CD8-positive, alpha-beta memory T cell (primary cell): ENCODE data around the gene ENPP1. TPM values are rescaled to one million over a fixed set of nuclear protein-coding genes. Genes with fewer than 3 reads are reported as not detected.
A peak's percentile ranks its signal among the peaks of the same experiment; 100 is the strongest.

ENCODE experiments used
- CTCF ChIA-PET: fragments of 350-600 bp; sonication (Branson Sonifier 250); formaldehyde crosslinking; loops from one replicate; lab custom pipeline; 2021; ENCODE audit warnings: antibody characterized with exemption; lab: Charles Lee
- POLR2A ChIA-PET: fragments of 350-600 bp; sonication (Branson Sonifier 250); formaldehyde crosslinking; loops from one replicate; lab custom pipeline; 2021; ENCODE audit warnings: antibody characterized with exemption; lab: Charles Lee
- DNase-seq, 5 donors: peaks; one replicate each; pipeline versions ENCODE4 v3.0.0 to v3.0.0-alpha.2; 2020 to 2022; ENCODE audit warnings: mixed read lengths in 1 of 5
- H3K27ac ChIP-seq: one replicate; pipeline ENCODE4 v1.7.0; 2013; ENCODE audit warnings: low read depth, mild to moderate bottlenecking, low read length, moderate library complexity
- H3K27me3 ChIP-seq: 2 replicates; pipeline ENCODE4 v1.7.0; 2013; ENCODE audit warnings: low read length, mild to moderate bottlenecking; ENCODE audit not compliant: insufficient read depth, poor library complexity, severe bottlenecking
- H3K36me3 ChIP-seq: 2 replicates; pipeline ENCODE4 v1.7.0; 2013; ENCODE audit warnings: mild to moderate bottlenecking, low read length, moderate library complexity; ENCODE audit not compliant: insufficient read depth
- H3K4me1 ChIP-seq: 2 replicates; pipeline ENCODE4 v1.7.0; 2013; ENCODE audit warnings: mild to moderate bottlenecking, low read length, moderate library complexity; ENCODE audit not compliant: insufficient read depth
- H3K4me3 ChIP-seq: 2 replicates; pipeline ENCODE4 v1.7.0; 2013; ENCODE audit warnings: mild to moderate bottlenecking, low read length
- H3K9me3 ChIP-seq: 2 replicates; pipeline ENCODE4 v1.7.0; 2013; ENCODE audit warnings: mild to moderate bottlenecking, low read length
- H3K27ac Mint-ChIP-seq, 8 donors: one replicate each; pipeline ENCODE4 v1.8.0; 2020 to 2021; ENCODE audit warnings: mixed read lengths in 8 of 8, mild to moderate bottlenecking in 6 of 8, inconsistent platforms in 3 of 8, moderate library complexity in 3 of 8
- H3K27me3 Mint-ChIP-seq, 2 donors: one replicate each; pipeline ENCODE4 v1.8.0; 2020 to 2021; ENCODE audit warnings: mixed read lengths in 2 of 2, mild to moderate bottlenecking in 1 of 2, moderate library complexity in 1 of 2
- H3K36me3 Mint-ChIP-seq, 3 donors: one replicate each; pipeline ENCODE4 v1.8.0; 2020 to 2021; ENCODE audit warnings: mixed read lengths in 3 of 3, inconsistent platforms in 1 of 3, mild to moderate bottlenecking in 1 of 3
- H3K4me1 Mint-ChIP-seq, 3 donors: one replicate each; pipeline ENCODE4 v1.8.0; 2020 to 2021; ENCODE audit warnings: mixed read lengths in 3 of 3, inconsistent platforms in 1 of 3, mild to moderate bottlenecking in 1 of 3
- H3K4me3 Mint-ChIP-seq, 7 donors: one replicate each; pipeline ENCODE4 v1.8.0; 2020 to 2021; ENCODE audit warnings: mixed read lengths in 7 of 7, mild to moderate bottlenecking in 6 of 7, moderate library complexity in 4 of 7, inconsistent platforms in 2 of 7
- H3K9me3 Mint-ChIP-seq, 5 donors: one replicate each; pipeline ENCODE4 v1.8.0; 2020 to 2022; ENCODE audit warnings: mixed read lengths in 5 of 5, mild to moderate bottlenecking in 3 of 5, moderate library complexity in 2 of 5, inconsistent platforms in 1 of 5
- polyA plus RNA-seq: library from polyadenylated mRNA; unstranded; fragments of 300-500 nt; fragmentation: Illumina TruSeq; gene quantifications from one replicate; pipeline ENCODE4 v1.2.3, GENCODE V29; 2021
- total RNA-seq, 2 experiments: library from RNA; stranded (reverse); gene quantifications; one replicate each; pipeline ENCODE4 v1.2.3, GENCODE V29; 2021

Gene ENPP1
- total RNA-seq (1 to 10 TPM; 2.2 TPM), polyA plus RNA-seq (1.2 TPM)

DNA sequence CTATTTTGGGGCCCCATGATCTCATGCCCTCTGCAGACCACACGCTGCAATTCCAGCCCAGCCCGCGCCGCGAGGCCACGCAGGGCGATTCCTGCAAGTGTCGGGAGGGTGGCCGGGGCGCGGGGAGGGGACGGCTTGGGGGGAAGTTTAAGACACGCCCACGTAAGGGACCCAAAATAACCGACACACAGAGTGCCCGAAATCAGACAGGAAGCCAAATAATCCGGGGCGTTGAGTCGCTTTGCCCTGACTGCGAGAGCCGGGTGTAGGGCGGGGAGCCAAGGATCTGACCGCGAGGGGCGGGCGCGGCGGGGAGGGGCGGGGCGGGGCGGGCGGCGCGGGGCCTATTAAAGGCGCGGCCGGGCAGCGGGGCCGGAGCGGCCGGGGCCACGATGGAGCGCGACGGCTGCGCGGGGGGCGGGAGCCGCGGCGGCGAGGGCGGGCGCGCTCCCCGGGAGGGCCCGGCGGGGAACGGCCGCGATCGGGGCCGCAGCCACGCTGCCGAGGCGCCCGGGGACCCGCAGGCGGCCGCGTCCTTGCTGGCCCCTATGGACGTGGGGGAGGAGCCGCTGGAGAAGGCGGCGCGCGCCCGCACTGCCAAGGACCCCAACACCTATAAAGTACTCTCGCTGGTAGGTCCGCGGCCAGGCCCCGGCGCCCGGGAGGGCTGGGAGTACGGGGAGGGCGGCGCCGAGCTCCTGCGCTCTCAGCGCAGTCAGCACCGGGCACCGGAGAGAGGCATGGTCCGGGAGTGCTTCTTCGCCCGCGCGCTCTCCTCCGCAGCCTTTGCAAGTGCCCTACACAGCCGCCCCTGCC is at the start of gene ENPP1:
Gene ENPP1 (plus strand): TSS at position 377 of the 816 bp plus-strand sequence. CDS start 16 bp downstream, at position 393.
- H3K27ac ChIP-seq = no peak within 1 kb of the TSS
- Mint-ChIP-seq H3K36me3 (peaks cover 0 to 1% (median 0%) of the 10 kb centered on the region in 3 donors), H3K27me3 (peaks cover 3 to 34% of the 10 kb centered on the region in 2 donors), H3K27ac (peak within 1 kb of the TSS in 7 of 8 donors; percentile 9 to 88 (median 61)), H3K4me1 (peaks cover 25 to 30% (median 29%) of the 10 kb centered on the region in 3 donors), H3K4me3 (peak within 1 kb of the TSS; percentile 89 to 94 (median 91)), H3K9me3 (no peaks in the 10 kb centered on the region)
- CTCF ChIA-PET = interaction anchor here (1.2 kb wide), 1 partner anchor 10 kb away, joined by 3 read pairs; no protein-coding TSS in a partner anchor
- peaks cover 7% of the 10 kb centered on the region for H3K4me1 ChIP-seq
- no peaks in the 10 kb centered on the region for H3K36me3 ChIP-seq
- no peaks in the 10 kb centered on the region for H3K9me3 ChIP-seq
- POLR2A ChIA-PET = interaction anchor here (0.6 kb wide), 1 partner anchor 1005 kb away, joined by 3 read pairs; no protein-coding TSS in a partner anchor
- peaks cover 4% of the 10 kb centered on the region for H3K27me3 ChIP-seq
- peak; percentile 23 to 61 (median 52) for DNase-seq
- H3K4me3 ChIP-seq = peak within 1 kb of the TSS; percentile 49

DNA sequence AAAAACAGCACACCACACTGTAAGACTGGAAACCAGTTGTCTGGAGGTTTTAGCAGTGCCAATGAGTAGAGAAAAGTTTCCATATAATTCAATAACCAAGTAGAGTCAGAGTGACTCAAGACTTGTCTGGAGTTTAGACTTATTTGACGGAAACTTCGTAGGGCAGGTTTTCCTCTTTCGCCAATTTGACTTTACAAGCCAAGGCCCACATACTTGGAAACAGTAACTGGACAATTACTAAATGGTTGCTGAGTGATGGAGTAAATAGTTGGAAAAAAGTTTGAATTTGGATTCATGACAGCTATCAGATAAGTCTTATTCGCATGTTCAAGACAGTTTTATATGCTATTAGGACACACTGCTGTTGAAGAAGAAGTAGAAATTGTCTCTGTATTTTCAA is 48.9 kb upstream of the ENPP1 start:
- H3K4me1 Mint-ChIP-seq = no peaks in the 10 kb centered on the region
- no peaks in the 10 kb centered on the region for H3K27me3 ChIP-seq
- no peak overlapping the region for H3K27ac ChIP-seq
- H3K27ac Mint-ChIP-seq = no peak overlapping the region
- no peaks in the 10 kb centered on the region for H3K4me1 ChIP-seq
- H3K4me3 Mint-ChIP-seq = no peak overlapping the region
- POLR2A ChIA-PET = no interaction called here
- CTCF ChIA-PET = no interaction called here
- H3K36me3 ChIP-seq = no peaks in the 10 kb centered on the region
- no peaks in the 10 kb centered on the region for H3K9me3 ChIP-seq
- no peak for DNase-seq
- H3K9me3 Mint-ChIP-seq = no peaks in the 10 kb centered on the region
- H3K4me3 ChIP-seq = no peak overlapping the region
- H3K27me3 Mint-ChIP-seq = peaks cover 4 to 36% of the 10 kb centered on the region in 2 donors
- no peaks in the 10 kb centered on the region for H3K36me3 Mint-ChIP-seq

DNA sequence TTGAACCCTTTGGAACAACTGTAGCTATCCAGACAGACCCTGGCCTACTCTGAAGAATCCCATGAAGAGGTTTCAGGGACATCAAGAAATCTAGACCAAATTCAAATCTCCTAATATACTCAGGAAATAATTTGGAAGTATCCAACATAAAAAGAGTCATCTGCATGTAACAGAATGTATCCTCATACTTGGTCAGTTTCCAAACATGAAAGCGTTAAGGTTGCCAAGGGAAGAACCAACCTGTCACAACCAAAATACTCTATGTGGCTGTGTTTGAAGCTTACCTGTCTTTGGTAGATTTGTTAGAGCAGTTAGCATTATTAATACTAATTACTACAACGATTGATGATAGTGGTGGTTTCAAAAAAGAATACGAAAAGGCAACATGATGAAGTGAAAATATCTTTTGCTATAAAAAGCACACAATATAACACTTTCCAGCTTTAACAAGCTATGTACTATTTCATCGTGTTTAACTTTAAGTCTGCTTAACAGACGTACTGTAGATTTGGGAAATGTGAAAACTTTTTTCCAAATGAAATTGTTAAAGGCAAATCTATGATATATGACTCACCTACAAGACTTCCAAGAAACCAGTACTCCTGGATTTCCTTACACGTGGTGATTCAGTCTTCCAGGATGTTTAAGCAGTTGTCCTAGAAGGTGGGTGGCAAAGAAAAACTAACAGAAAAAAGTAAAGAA is 46.6 kb upstream of the ENPP1 start:
- Histone ChIP-seq H3K27ac (no peak overlapping the region), H3K9me3 (no peaks in the 10 kb centered on the region), H3K4me3 (no peak overlapping the region), H3K27me3 (no peaks in the 10 kb centered on the region), H3K36me3 (no peaks in the 10 kb centered on the region), H3K4me1 (no peaks in the 10 kb centered on the region)
- Mint-ChIP-seq H3K27me3 (peaks cover 2 to 26% of the 10 kb centered on the region in 2 donors), H3K36me3 (no peaks in the 10 kb centered on the region), H3K9me3 (no peaks in the 10 kb centered on the region), H3K4me1 (no peaks in the 10 kb centered on the region), H3K4me3 (no peak overlapping the region), H3K27ac (no peak overlapping the region)
- no peak for DNase-seq
- ChIA-PET CTCF (no interaction called here), POLR2A (no interaction called here)

DNA sequence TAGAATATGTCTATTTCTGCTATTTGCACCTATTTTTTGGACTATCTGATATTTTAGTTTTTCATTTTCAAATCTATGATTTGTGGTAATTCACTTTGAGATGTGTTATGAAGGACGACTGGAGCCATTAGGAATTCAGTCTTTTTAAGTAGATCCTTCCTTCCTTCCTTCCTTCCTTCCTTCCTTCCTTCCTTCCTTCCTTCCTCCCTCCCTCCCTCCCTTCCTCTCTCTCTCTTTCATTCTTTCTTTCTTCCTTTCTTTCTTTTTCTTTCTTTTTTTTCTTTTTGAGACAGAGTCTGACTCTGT is 46.1 kb upstream of the ENPP1 start:
- no peaks in the 10 kb centered on the region for H3K4me1 Mint-ChIP-seq
- ChIA-PET CTCF (no interaction called here), POLR2A (no interaction called here)
- H3K27ac ChIP-seq = no peak overlapping the region
- H3K36me3 Mint-ChIP-seq = no peaks in the 10 kb centered on the region
- no peaks in the 10 kb centered on the region for H3K27me3 ChIP-seq
- no peaks in the 10 kb centered on the region for H3K9me3 ChIP-seq
- peak overlapping the region in 1 of 8 donors; percentile 63 for H3K27ac Mint-ChIP-seq
- H3K36me3 ChIP-seq = no peaks in the 10 kb centered on the region
- peaks cover 2 to 24% of the 10 kb centered on the region in 2 donors for H3K27me3 Mint-ChIP-seq
- DNase-seq = no peak
- H3K4me1 ChIP-seq = no peaks in the 10 kb centered on the region
- no peaks in the 10 kb centered on the region for H3K9me3 Mint-ChIP-seq
- no peak overlapping the region for H3K4me3 ChIP-seq
- H3K4me3 Mint-ChIP-seq = no peak overlapping the region

DNA sequence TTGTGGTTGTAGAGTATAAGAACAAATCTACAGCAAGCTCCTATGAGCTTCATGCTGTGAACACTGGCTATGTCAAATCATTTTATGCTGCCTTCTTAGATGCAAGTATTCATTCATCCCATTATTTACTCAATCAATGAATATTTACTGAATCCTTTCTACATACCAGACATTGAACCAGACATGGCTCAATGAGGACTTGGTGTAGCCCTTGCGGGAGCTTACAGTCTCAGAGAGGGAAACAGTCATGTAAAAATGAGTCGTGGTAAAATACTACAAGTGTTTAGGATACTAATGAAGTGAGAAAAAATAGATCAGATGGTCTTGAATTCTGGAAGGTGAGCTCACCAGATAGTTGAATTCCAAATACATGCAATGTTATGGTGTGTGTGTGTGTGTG is 44.8 kb upstream of the ENPP1 start:
- Histone ChIP-seq H3K4me1 (no peaks in the 10 kb centered on the region), H3K27me3 (no peaks in the 10 kb centered on the region), H3K36me3 (no peaks in the 10 kb centered on the region), H3K4me3 (no peak overlapping the region), H3K27ac (no peak overlapping the region), H3K9me3 (no peaks in the 10 kb centered on the region)
- no peak for DNase-seq
- Mint-ChIP-seq H3K4me1 (no peaks in the 10 kb centered on the region), H3K27ac (no peak overlapping the region), H3K9me3 (no peaks in the 10 kb centered on the region), H3K4me3 (no peak overlapping the region), H3K27me3 (peaks cover 3 to 26% of the 10 kb centered on the region in 2 donors), H3K36me3 (no peaks in the 10 kb centered on the region)
- ChIA-PET POLR2A (no interaction called here), CTCF (no interaction called here)

DNA sequence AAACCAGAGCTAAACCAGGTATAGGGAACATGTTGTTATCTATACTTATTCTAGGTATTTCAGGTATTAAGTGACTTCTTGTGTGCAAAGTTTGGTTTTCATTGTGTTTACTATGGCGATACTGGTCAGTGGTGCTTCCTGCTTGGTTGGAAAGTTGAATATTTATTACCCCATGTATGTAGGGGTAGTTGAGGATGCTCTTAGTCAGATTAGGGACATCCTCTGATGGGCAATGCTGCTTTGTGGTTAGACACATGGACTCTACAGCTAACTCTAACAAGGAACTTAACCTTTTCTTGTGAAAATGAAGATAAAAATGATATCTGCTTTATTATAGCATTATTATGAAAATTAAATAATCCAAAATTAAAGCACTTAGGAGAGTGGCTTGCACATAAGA is 44.1 kb upstream of the ENPP1 start:
- CTCF ChIA-PET = no interaction called here
- POLR2A ChIA-PET = no interaction called here
- H3K36me3 Mint-ChIP-seq = peaks cover 0 to 2% (median 0%) of the 10 kb centered on the region in 3 donors

DNA sequence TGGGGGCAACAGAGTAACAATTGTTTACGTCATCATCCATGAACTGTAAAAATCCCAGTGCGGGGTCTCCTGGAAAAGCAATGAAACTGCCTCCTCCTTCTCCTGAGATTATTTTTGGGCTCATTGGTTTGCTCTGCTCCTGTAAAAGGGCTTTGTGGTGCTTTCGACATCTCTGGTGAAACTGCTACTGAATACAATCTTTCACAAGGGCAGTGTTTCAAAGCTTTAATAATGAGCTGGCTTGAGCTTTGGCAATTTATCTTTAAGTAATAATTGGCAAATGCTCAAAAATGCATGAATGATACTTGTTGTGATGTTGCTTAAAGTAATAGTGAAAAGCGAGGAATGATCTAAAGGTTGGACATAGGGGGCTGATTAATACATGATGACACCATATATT is 43.5 kb upstream of the ENPP1 start:
- no peak overlapping the region for H3K4me3 Mint-ChIP-seq
- H3K36me3 Mint-ChIP-seq = peaks cover 0 to 2% (median 0%) of the 10 kb centered on the region in 3 donors
- H3K9me3 Mint-ChIP-seq = no peaks in the 10 kb centered on the region
- Histone ChIP-seq H3K9me3 (no peaks in the 10 kb centered on the region), H3K27me3 (no peaks in the 10 kb centered on the region), H3K36me3 (no peaks in the 10 kb centered on the region), H3K27ac (no peak overlapping the region), H3K4me1 (no peaks in the 10 kb centered on the region), H3K4me3 (no peak overlapping the region)
- CTCF ChIA-PET = no interaction called here
- H3K4me1 Mint-ChIP-seq = no peaks in the 10 kb centered on the region
- no peak overlapping the region for H3K27ac Mint-ChIP-seq
- H3K27me3 Mint-ChIP-seq = peaks cover 3 to 26% of the 10 kb centered on the region in 2 donors
- POLR2A ChIA-PET = no interaction called here
- no peak for DNase-seq

More for the DNA sequence above, 44.1 kb upstream of the ENPP1 start:
- H3K4me3 Mint-ChIP-seq = no peak overlapping the region
- Histone ChIP-seq H3K27me3 (no peaks in the 10 kb centered on the region), H3K36me3 (no peaks in the 10 kb centered on the region), H3K4me1 (no peaks in the 10 kb centered on the region), H3K4me3 (no peak overlapping the region), H3K27ac (no peak overlapping the region), H3K9me3 (no peaks in the 10 kb centered on the region)
- H3K27me3 Mint-ChIP-seq = peaks cover 3 to 26% of the 10 kb centered on the region in 2 donors
- H3K4me1 Mint-ChIP-seq = no peaks in the 10 kb centered on the region
- no peak for DNase-seq
- no peaks in the 10 kb centered on the region for H3K9me3 Mint-ChIP-seq
- no peak overlapping the region for H3K27ac Mint-ChIP-seq

DNA sequence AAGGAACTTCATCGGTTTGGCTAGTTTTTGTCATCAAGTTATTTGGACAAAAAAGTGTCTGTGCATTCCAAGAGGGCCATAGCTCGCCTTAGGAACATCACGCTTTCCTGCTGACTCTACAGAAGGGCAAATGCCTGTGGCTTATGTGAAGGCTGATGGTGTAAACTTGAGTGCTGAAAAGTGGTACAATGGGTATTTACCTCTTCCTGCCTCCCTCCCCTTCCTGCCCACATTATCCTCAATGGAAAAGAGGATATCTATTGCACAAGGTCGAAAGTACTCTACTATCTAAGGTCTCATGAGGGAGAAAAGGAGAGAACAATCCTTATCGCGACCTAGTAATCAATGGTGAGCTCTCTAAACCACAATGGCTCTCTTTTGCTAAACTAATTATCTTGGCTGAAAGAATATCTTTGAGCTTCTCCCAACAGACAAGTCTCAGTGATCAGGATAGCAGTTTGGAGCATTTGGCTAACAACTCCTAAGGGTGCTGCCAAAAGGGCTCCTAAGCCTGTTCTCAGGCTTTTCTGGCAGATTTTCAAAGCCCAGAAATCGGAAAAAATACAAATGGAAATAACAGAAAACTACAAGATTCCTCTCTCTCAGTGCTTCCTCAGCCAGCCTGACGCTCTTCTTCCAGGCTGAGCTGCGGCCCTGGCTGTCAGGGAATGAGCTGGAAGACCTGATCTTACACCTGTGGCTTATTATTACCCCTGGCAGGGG is 42.6 kb upstream of the ENPP1 start:
- no peak for DNase-seq

More for the DNA sequence above, 42.6 kb upstream of the ENPP1 start:
- ChIA-PET POLR2A (no interaction called here), CTCF (no interaction called here)
- peaks cover 3% of the 10 kb centered on the region for H3K27me3 ChIP-seq
- Mint-ChIP-seq H3K9me3 (no peaks in the 10 kb centered on the region), H3K27me3 (peaks cover 3 to 29% of the 10 kb centered on the region in 2 donors), H3K36me3 (peaks cover 0 to 2% (median 0%) of the 10 kb centered on the region in 3 donors), H3K4me3 (no peak overlapping the region), H3K4me1 (no peaks in the 10 kb centered on the region), H3K27ac (no peak overlapping the region)
- H3K27ac ChIP-seq = no peak overlapping the region
- H3K36me3 ChIP-seq = no peaks in the 10 kb centered on the region
- no peaks in the 10 kb centered on the region for H3K4me1 ChIP-seq
- no peaks in the 10 kb centered on the region for H3K9me3 ChIP-seq
- H3K4me3 ChIP-seq = no peak overlapping the region
